ENCODE measurements around the gene PKIB.

Gene PKIB

GRCh38 chr6:122609881-122610689, at the start of gene PKIB:
Gene PKIB, plus strand, starts transcription at chr6:122610405. Its CDS starts 107,390 bp downstream, at chr6:122717795.
- TF ChIP-seq BACH2 (CRISPR knock-in tag; IDR thresholded peaks at IDR 0.05; ENCODE audit: borderline replicate concordance), result no peak
- no peak for TF ChIP-seq TCF4 (CRISPR knock-in tag; IDR thresholded peaks at IDR 0.05; ENCODE audit: borderline replicate concordance)
- TF ChIP-seq CSDC2 (CRISPR knock-in tag; IDR thresholded peaks at IDR 0.05), result no peak
- TF ChIP-seq TOX (CRISPR knock-in tag; IDR thresholded peaks at IDR 0.05; ENCODE audit: borderline replicate concordance), result no peak
- TF ChIP-seq ZC3H10 (CRISPR knock-in tag; IDR thresholded peaks at IDR 0.05), result no peak
- TF ChIP-seq POU6F1 (CRISPR knock-in tag; IDR thresholded peaks at IDR 0.05; ENCODE audit: borderline replicate concordance, low read depth), result no peak
- TF ChIP-seq OSR1 (CRISPR knock-in tag; IDR thresholded peaks at IDR 0.05), result no peak
- no peak for TF ChIP-seq CSRNP3 (CRISPR knock-in tag; IDR thresholded peaks at IDR 0.05)
- no peak for TF ChIP-seq CREB5 (CRISPR knock-in tag; IDR thresholded peaks at IDR 0.05; ENCODE audit: low read depth)
- TF ChIP-seq ARNTL (CRISPR knock-in tag; IDR thresholded peaks at IDR 0.05; ENCODE audit: borderline replicate concordance, low read depth), result no peak
- no peak for TF ChIP-seq PATZ1 (CRISPR knock-in tag; IDR thresholded peaks at IDR 0.05; ENCODE audit: borderline replicate concordance)
- TF ChIP-seq ZFP30 (CRISPR knock-in tag; IDR thresholded peaks at IDR 0.05), result no peak
- ATAC-seq, result peak; percentile 100

- TF ChIP-seq ISL1 (CRISPR knock-in tag; IDR thresholded peaks at IDR 0.05) (no peak), ESRRG (CRISPR knock-in tag; IDR thresholded peaks at IDR 0.05) (no peak), TSHZ2 (CRISPR knock-in tag; IDR thresholded peaks at IDR 0.05) (no peak), SNAI2 (CRISPR knock-in tag; IDR thresholded peaks at IDR 0.05) (no peak), ZC3H10 (CRISPR knock-in tag; IDR thresholded peaks at IDR 0.05) (no peak), GLIS3 (CRISPR knock-in tag; IDR thresholded peaks at IDR 0.05) (no peak)
- no peak for ATAC-seq
Observed at GRCh38 chr6:122563364-122564052, 46.7 kb upstream of the PKIB start.

GRCh38 chr6:122564230-122564629, 46.0 kb upstream of the PKIB start:
- ATAC-seq, result no peak
- TF ChIP-seq ZFP3 (CRISPR knock-in tag; IDR thresholded peaks at IDR 0.05) (no peak), SNAI2 (CRISPR knock-in tag; IDR thresholded peaks at IDR 0.05) (no peak), ESRRG (CRISPR knock-in tag; IDR thresholded peaks at IDR 0.05) (no peak), ZFP30 (CRISPR knock-in tag; IDR thresholded peaks at IDR 0.05) (no peak), TCF4 (CRISPR knock-in tag; IDR thresholded peaks at IDR 0.05; ENCODE audit: borderline replicate concordance) (no peak), ARNTL (CRISPR knock-in tag; IDR thresholded peaks at IDR 0.05; ENCODE audit: borderline replicate concordance, low read depth) (no peak), OSR1 (CRISPR knock-in tag; IDR thresholded peaks at IDR 0.05) (no peak), ZNF70 (CRISPR knock-in tag; IDR thresholded peaks at IDR 0.05) (no peak), PATZ1 (CRISPR knock-in tag; IDR thresholded peaks at IDR 0.05; ENCODE audit: borderline replicate concordance) (no peak), RARB (CRISPR knock-in tag; IDR thresholded peaks at IDR 0.05) (no peak)
